ENCODE measurements around the gene RSPO1. TPM values are rescaled to one million over a fixed set of nuclear protein-coding genes. Genes with fewer than 3 reads are reported as not detected.

RSPO1 gene
- total RNA-seq, 2 experiments from 2014 or later, result not detected

DNA sequence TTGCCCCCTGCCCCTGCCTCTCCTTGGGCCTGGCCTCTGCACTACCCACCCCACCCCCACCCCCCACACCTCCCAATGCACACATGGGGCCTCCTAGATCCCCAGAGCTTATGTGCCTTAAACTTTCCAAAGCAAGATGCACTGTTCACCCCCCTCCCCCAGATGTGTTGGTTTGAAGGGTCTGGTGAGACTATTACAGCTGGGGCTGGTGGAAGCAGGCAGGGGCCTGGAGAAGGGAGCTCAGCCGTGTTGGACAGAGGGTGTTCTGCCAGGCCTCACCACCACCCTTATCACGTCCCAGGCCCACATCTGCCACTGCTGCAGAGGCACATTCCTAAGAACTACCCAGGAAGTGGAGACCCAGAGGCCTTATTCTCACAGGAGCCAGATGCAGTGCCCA is 18.3 kb upstream of the RSPO1 start:
- Mint-ChIP-seq H3K4me1 (no peaks in the 10 kb centered on the region), H3K27me3 (peaks cover 12% of the 10 kb centered on the region), H3K4me3 (no peak overlapping the region), H3K9me3 (no peaks in the 10 kb centered on the region), H3K27ac (no peak overlapping the region), H3K36me3 (ENCODE audit: low read depth) (no peaks in the 10 kb centered on the region)
- ChIA-PET POLR2A (no interaction called here), CTCF (no interaction called here)
- DNase-seq, result no peak

DNA sequence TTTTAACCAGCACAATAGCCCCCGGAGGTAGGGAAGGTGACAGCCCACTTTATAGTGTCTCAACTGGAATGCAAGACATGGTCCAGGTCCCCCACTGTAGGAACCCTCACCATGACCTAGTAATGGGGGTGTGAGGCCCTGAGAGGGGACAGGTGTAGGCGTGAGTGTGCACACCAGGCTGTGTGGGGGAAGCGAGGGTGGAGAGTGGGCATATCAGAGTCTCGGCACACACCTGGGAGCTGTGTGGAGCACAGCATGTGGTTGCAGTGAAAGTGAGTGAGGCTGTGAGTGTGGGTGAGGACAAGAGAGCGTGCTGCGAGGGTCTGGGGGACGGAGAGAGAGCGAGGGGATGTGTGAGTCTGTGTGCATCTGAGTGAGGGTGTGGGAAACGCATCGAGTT is 17.1 kb upstream of the RSPO1 start:
- H3K9me3 Mint-ChIP-seq, result no peaks in the 10 kb centered on the region
- H3K27me3 Mint-ChIP-seq, result peaks cover 12% of the 10 kb centered on the region
- CTCF ChIA-PET, result interaction anchor here (0.5 kb wide), 1 partner anchor 9 kb away, joined by 3 read pairs; no protein-coding TSS in a partner anchor
- no peaks in the 10 kb centered on the region for H3K36me3 Mint-ChIP-seq (ENCODE audit: low read depth)
- H3K4me1 Mint-ChIP-seq, result no peaks in the 10 kb centered on the region
- no peak for DNase-seq
- H3K4me3 Mint-ChIP-seq, result no peak overlapping the region
- H3K27ac Mint-ChIP-seq, result no peak overlapping the region
- POLR2A ChIA-PET, result no interaction called here

DNA sequence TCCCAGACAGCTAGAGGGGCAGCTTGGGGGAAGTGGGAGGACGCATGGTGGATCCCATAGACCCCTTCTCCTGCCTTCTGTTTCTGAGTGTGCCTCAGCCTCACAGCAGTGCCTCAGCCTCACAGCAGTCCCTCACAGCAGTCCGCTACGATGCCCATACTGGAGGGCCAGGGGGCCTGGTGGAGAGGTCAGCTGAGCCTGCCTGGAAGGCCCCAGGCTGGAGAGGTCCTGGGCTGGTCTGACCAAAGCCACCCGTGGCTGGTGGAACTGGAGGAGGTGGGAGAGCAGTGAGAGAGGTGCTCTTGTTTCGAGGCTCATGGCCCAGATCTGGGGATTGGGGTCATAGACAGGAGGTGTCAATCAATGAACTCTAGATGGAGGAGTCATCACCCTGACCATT is 16.0 kb upstream of the RSPO1 start:
- no peak overlapping the region for H3K27ac Mint-ChIP-seq
- H3K36me3 Mint-ChIP-seq (ENCODE audit: low read depth), result no peaks in the 10 kb centered on the region
- DNase-seq, result no peak
- no peaks in the 10 kb centered on the region for H3K4me1 Mint-ChIP-seq
- CTCF ChIA-PET, result no interaction called here
- POLR2A ChIA-PET, result no interaction called here
- H3K4me3 Mint-ChIP-seq, result no peak overlapping the region
- H3K9me3 Mint-ChIP-seq, result no peaks in the 10 kb centered on the region
- peaks cover 8% of the 10 kb centered on the region for H3K27me3 Mint-ChIP-seq

DNA sequence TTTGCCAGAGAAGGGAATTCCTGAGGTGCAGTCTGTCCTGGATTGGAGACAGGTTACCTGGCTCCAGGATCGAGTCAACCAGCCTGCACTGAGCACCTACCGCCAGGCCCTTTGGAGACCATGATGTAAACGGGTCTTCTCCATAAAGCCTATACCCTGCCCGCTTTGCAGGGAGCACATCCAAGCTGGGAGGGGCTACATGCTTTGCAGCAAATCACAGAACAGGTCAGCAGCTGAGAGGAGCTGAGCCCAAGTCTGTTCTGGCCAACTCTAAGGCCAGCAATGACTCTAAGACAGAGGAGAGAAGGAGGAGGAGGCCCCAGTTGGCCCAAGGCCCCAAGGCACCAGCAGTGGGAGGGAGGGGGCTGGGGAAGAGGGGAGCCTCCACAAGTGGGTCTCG is 15.5 kb upstream of the RSPO1 start:
- Mint-ChIP-seq H3K27ac (no peak overlapping the region), H3K4me1 (no peaks in the 10 kb centered on the region), H3K9me3 (no peaks in the 10 kb centered on the region), H3K36me3 (ENCODE audit: low read depth) (no peaks in the 10 kb centered on the region), H3K4me3 (no peak overlapping the region), H3K27me3 (peaks cover 6% of the 10 kb centered on the region)
- CTCF ChIA-PET, result no interaction called here
- POLR2A ChIA-PET, result no interaction called here
- no peak for DNase-seq

DNA sequence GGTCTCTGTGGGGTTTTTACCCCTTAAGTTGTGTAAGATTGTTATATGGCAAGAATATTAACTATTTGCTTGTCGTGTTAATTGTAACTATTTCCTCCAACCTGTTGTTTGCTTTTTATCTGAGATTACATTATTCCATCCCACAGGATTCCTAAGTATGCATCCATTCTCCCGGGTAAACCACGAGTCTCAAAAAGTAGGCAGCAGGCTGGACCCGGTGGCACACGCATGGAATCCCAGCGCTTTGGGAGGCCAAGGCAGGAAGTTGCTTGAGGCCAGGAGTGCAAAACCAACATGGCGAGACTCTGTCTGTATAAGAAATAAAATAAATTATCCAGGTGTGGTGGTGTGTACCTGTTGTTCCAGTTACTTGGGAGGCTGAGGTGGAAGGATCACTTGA is 12.6 kb upstream of the RSPO1 start:
- H3K27me3 Mint-ChIP-seq, result peaks cover 17% of the 10 kb centered on the region
- ChIA-PET CTCF (no interaction called here), POLR2A (no interaction called here)
- no peak overlapping the region for H3K27ac Mint-ChIP-seq
- no peaks in the 10 kb centered on the region for H3K36me3 Mint-ChIP-seq (ENCODE audit: low read depth)
- H3K4me3 Mint-ChIP-seq, result no peak overlapping the region
- H3K4me1 Mint-ChIP-seq, result no peaks in the 10 kb centered on the region
- no peak for DNase-seq
- H3K9me3 Mint-ChIP-seq, result no peaks in the 10 kb centered on the region

DNA sequence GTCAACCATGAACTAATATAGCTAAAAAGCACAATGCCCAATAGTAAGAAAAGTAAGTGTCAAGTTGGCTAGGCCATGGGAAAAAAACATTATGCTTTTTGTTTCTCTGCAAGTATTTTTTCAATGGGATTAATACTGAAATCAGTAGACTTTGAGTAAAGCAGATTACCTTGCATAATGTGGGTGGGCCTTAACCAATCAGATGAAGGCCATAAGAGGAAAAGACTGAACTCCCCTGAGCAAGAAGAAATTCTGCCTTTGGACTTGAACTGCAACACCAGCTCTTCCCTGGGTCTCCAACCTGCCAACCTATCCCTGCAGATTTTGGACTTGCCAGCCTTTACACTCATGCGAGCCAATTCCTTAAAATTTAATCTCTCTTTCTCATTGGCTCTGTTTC is 6.4 kb upstream of the RSPO1 start:
- ChIA-PET CTCF (no interaction called here), POLR2A (no interaction called here)
- H3K27ac Mint-ChIP-seq, result no peak overlapping the region

DNA sequence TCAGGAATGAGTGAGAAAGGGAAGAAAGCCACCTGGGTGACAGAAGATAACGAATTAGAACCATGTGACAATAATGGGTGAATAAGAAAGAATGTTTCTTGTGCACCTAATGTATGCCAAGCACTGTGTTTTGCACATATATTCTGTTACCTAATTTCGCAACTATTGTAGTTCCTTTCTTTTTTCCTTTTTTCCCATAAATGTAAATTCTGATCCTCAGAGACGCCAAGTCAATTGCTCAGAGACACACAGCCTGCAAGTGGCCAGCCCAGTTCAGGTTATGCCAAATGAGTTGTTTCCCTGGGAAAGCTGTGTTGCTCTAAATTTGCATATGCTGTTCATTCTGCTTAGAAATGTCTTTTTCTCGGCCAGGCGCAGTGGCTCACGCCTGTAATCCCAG is 1.7 kb upstream of the RSPO1 start:
- no peak overlapping the region for H3K27ac Mint-ChIP-seq
- ChIA-PET CTCF (no interaction called here), POLR2A (no interaction called here)
- no peak for DNase-seq
- peaks cover 6% of the 10 kb centered on the region for H3K4me1 Mint-ChIP-seq
- no peak overlapping the region for H3K4me3 Mint-ChIP-seq
- H3K27me3 Mint-ChIP-seq, result peaks cover 54% of the 10 kb centered on the region
- no peaks in the 10 kb centered on the region for H3K36me3 Mint-ChIP-seq (ENCODE audit: low read depth)
- H3K9me3 Mint-ChIP-seq, result no peaks in the 10 kb centered on the region

More for the DNA sequence above, 6.4 kb upstream of the RSPO1 start:
- H3K36me3 Mint-ChIP-seq (ENCODE audit: low read depth), result no peaks in the 10 kb centered on the region
- no peak overlapping the region for H3K4me3 Mint-ChIP-seq
- H3K27me3 Mint-ChIP-seq, result peaks cover 26% of the 10 kb centered on the region
- no peaks in the 10 kb centered on the region for H3K9me3 Mint-ChIP-seq
- H3K4me1 Mint-ChIP-seq, result no peaks in the 10 kb centered on the region
- DNase-seq, result no peak

DNA sequence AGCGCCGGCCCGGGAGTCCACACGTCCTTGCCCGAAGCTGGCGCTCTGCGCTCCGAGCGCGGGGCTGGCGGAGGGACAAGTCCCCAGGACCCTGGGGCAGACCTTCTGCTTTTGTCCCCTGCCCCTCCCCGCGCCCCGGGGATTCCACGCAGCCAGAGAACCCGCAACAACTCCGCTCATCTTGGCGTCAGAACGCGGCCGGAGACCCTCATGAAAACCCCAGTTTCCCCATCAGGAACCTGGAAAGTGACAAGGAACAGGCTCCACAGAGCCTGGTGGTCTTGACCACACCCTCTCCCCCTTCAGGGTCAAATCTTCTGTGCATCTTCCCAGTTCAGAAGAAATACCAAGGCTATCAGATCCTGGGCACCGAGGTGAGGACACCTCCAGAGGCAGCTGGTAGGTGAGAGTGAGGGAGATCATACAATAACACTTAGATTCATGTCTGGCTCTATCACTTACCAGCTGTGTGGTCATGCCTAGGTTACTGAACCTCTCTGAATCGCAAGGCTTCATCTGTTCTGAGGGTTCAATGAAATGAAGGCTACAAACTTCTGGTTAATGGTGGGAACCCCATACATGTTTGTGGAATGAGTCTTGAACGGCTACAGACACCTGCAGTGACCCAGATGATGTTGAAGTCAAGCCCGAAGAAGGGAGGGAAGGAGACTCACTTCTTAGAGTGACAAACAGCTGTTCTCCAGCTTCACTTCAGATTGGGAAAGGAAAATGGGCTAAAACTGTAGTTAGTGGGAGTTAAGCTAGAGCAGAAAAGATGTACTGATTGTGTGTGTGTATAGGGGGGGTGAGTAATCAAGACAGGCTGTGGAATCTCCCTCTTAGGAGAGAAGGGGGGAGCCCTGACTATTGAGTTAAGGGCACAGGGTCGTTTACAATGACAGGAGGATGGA is 555 bp upstream of the RSPO1 start:
- no peak for DNase-seq
- Mint-ChIP-seq H3K36me3 (ENCODE audit: low read depth) (no peaks in the 10 kb centered on the region), H3K27ac (no peak overlapping the region), H3K4me1 (peaks cover 6% of the 10 kb centered on the region), H3K4me3 (no peak overlapping the region), H3K27me3 (peaks cover 64% of the 10 kb centered on the region), H3K9me3 (no peaks in the 10 kb centered on the region)
- ChIA-PET POLR2A (no interaction called here), CTCF (interaction anchor here (1.3 kb wide), 1 partner anchor 121 kb away, joined by 3 read pairs; the partner anchor contains the start of gene MEAF6)

DNA sequence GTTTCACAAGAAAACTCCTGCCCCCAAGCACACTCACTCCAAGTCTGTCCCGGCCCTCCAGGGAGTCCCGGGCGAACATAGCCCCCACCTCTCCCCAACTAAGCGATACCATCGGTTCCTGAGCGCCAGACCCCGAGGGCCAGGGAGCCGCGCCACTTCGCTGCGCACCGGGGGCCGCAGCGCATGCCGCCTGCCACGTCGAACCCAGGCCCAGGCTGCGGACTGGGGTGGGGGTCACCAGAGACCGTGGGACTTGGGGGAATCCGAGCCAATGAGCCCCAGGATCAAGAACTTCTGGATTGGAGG is 801 bp downstream of the RSPO1 start:
- H3K4me1 Mint-ChIP-seq, result peaks cover 6% of the 10 kb centered on the region

DNA sequence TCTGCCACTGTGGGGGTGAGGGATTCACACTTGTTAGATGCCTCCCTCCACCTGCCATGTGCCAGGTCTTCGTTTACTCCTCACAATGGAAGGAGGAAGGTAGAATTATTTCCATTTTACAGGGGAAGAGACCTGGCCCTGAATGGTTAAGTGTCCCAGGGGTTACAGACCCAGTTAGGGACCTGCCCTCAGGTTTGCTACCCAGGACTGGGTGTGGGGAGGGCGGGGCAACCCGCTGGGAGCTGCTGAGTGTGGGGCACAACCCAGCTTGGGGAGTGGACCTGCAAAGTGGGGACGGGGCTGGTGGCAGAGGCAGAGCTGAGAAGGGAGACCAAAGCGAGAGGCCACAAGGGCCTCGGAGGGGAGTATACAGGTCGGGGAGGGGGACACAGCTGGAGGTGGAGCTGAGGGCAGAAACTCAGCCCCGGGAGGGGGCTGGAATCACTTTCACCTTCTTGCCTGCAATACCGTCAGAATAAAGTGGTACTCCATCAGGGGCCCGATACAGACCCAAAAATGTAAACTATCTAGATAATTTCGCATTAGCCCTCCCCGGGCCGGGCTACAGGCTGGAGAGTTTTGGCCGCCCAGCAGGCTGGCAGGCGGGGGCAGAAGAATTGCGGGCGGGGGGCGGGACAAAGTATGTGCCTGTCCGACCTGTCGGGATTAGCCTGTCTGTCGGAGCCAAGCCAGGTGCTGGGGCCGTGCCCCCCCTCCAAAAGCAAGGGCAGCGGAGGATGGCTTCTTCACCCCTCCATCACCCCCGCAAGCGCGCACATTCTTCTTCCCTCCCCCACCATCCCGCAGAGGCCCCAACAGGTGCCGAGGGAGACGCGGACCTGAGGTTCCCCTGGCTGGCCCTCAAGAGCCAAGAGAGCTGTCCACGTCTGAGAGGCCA is 1.4 kb downstream of the RSPO1 start:
- Mint-ChIP-seq H3K4me1 (peaks cover 6% of the 10 kb centered on the region), H3K36me3 (ENCODE audit: low read depth) (no peaks in the 10 kb centered on the region), H3K27me3 (peaks cover 83% of the 10 kb centered on the region), H3K27ac (no peak overlapping the region), H3K4me3 (no peak overlapping the region), H3K9me3 (no peaks in the 10 kb centered on the region)
- DNase-seq, result no peak
- CTCF ChIA-PET, result no interaction called here
- POLR2A ChIA-PET, result no interaction called here

More for the DNA sequence above, 801 bp downstream of the RSPO1 start:
- Mint-ChIP-seq H3K9me3 (no peaks in the 10 kb centered on the region), H3K27me3 (peaks cover 77% of the 10 kb centered on the region), H3K27ac (no peak overlapping the region), H3K4me3 (no peak overlapping the region), H3K36me3 (ENCODE audit: low read depth) (no peaks in the 10 kb centered on the region)
- ChIA-PET POLR2A (no interaction called here), CTCF (no interaction called here)
- no peak for DNase-seq

DNA sequence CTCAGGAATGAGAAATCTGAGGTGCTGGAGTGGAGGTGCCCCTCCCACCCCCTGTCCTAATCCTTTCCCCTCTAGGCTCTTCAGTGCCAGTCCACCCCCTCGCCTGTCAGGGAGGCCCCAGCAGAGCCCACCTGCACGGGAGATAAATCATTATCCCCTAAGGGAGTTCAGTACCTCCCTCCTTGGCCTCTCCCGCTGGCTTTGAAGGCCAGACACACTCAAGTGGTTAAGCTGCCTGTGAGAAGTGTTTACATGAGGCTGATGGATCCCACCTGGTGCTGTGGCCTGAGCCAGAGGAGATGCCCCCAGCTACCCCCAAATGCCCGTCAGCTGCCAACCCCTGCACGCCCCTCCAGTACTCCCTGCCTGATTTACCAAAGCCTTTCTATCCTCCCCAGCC is 3.7 kb downstream of the RSPO1 start:
- POLR2A ChIA-PET, result no interaction called here
- DNase-seq, result no peak
- H3K27me3 Mint-ChIP-seq, result peaks cover 83% of the 10 kb centered on the region
- no peak overlapping the region for H3K27ac Mint-ChIP-seq
- no peaks in the 10 kb centered on the region for H3K9me3 Mint-ChIP-seq
- no peak overlapping the region for H3K4me3 Mint-ChIP-seq
- H3K4me1 Mint-ChIP-seq, result peaks cover 6% of the 10 kb centered on the region
- H3K36me3 Mint-ChIP-seq (ENCODE audit: low read depth), result no peaks in the 10 kb centered on the region
- CTCF ChIA-PET, result no interaction called here

DNA sequence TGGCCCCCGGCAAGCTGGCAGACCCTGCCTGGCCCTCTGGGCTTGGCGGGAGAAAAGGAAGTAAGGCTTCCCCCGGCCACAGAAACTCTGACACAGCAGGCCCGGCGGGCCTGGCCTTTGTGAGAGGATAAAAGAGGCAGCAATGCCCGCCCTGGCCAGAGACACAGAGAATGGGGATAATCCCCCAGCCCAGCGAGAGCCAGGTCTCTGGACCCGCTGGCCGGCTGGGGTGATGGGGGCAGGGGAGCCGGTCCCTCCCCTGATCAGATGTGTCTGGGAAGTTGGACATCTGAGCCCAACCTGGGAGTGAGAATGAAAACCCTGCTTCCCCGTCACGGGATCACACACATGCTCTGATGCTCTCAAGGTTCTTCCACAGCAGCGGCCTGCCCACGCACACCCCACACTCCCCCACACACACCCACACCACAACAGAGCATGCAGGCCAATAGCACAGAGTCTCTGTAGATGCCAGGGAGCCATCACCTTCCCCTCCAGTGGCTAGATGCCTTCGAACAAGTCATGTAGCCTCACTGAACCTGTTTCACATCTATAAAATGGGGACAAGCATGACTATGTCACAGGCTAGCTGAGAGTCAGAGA is 4.2 kb downstream of the RSPO1 start:
- Mint-ChIP-seq H3K9me3 (no peaks in the 10 kb centered on the region), H3K27ac (no peak overlapping the region), H3K27me3 (peaks cover 80% of the 10 kb centered on the region), H3K36me3 (ENCODE audit: low read depth) (no peaks in the 10 kb centered on the region), H3K4me1 (peaks cover 6% of the 10 kb centered on the region), H3K4me3 (no peak overlapping the region)
- POLR2A ChIA-PET, result no interaction called here
- DNase-seq, result no peak
- CTCF ChIA-PET, result no interaction called here

DNA sequence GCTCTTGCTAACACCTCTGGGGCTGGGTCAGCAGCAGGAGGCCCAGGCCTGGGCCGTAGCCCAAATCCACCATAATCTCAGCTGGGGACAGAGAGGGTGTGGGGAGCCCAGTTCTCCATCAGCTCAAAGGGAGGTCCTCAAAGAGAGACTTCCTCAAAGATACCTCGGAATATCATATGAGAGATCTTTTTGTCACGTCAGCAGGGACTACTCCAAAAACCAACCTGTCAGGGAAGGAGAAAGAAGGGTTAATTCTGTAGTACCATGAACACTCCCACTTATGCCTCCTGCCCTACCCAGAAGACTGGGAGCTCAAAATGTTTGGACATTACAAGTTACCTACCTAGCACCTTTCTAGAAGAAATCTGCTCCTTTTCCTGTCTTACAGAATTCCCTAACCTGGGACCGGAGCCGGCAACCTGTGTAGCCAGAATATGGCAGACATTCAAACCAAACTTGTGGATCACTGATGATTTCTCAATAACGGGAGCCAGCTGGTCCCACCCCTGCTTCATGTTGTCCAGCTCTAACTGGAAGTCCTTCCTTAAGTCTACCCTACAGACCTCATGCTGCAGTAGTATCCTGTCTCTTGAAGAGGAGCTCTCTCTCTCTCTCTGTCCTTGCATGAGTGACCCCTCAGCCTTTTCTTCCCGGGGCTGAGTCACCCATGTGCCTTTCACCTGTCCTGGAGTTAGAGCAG is 4.8 kb downstream of the RSPO1 start:
- H3K4me1 Mint-ChIP-seq, result peaks cover 4% of the 10 kb centered on the region
- H3K27ac Mint-ChIP-seq, result no peak overlapping the region
- ChIA-PET CTCF (interaction anchor here (1.2 kb wide), 1 partner anchor 9 kb away, joined by 3 read pairs; no protein-coding TSS in a partner anchor), POLR2A (interaction anchor here (0.6 kb wide), 1 partner anchor 571 kb away, joined by 7 read pairs; no protein-coding TSS in a partner anchor)
- H3K4me3 Mint-ChIP-seq, result no peak overlapping the region
- peaks cover 78% of the 10 kb centered on the region for H3K27me3 Mint-ChIP-seq
- no peaks in the 10 kb centered on the region for H3K36me3 Mint-ChIP-seq (ENCODE audit: low read depth)
- no peaks in the 10 kb centered on the region for H3K9me3 Mint-ChIP-seq
- no peak for DNase-seq
